OCI-LY1 (cell line): Measurements from ENCODE around the gene NOL11.

Source experiments
- EZH2 ChIP-seq: fragments of 200-600 bp; sonication (generic), shearing (Covaris generic); IDR thresholded peaks from 2 replicates; pipeline ENCODE4 v1.8.0; 2017; ENCODE audit warnings: borderline replicate concordance, mixed run types, mild to moderate bottlenecking, antibody characterized with exemption, low read length, moderate library complexity, mixed read lengths
- TF ChIP-seq, protein P1 (sequence below): fragments of 200-600 bp; sonication (generic), shearing (Covaris generic); IDR thresholded peaks from 2 replicates; pipeline ENCODE4 v1.5.1; 2017; ENCODE audit warnings: mild to moderate bottlenecking, antibody characterized with exemption, low read length, moderate library complexity, mixed read lengths

- TF ChIP-seq, protein P1, sequence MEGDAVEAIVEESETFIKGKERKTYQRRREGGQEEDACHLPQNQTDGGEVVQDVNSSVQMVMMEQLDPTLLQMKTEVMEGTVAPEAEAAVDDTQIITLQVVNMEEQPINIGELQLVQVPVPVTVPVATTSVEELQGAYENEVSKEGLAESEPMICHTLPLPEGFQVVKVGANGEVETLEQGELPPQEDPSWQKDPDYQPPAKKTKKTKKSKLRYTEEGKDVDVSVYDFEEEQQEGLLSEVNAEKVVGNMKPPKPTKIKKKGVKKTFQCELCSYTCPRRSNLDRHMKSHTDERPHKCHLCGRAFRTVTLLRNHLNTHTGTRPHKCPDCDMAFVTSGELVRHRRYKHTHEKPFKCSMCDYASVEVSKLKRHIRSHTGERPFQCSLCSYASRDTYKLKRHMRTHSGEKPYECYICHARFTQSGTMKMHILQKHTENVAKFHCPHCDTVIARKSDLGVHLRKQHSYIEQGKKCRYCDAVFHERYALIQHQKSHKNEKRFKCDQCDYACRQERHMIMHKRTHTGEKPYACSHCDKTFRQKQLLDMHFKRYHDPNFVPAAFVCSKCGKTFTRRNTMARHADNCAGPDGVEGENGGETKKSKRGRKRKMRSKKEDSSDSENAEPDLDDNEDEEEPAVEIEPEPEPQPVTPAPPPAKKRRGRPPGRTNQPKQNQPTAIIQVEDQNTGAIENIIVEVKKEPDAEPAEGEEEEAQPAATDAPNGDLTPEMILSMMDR: no peak
- no peak for TF ChIP-seq EZH2
Observed at GRCh38 chr17:67672592-67673335, 45.0 kb upstream of the NOL11 start.
